HG02885 (cell line): ENCODE results near the gene ARHGEF19.

Experiments
- ATAC-seq: cut with Tn5 transposase; IDR thresholded peaks from one replicate; pipeline ENCODE4 v1.9.1; 2021; ENCODE audit warnings: mild to moderate bottlenecking; ENCODE audit not compliant: unreplicated experiment, poor library complexity

Gene ARHGEF19

GRCh38 chr1:16186655-16187235, 25.7 kb downstream of the ARHGEF19 start:
- no peak for ATAC-seq

- ATAC-seq, result no peak
Measured at GRCh38 chr1:16184557-16185303, 27.7 kb downstream of the ARHGEF19 start.

GRCh38 chr1:16183765-16184556, 28.5 kb downstream of the ARHGEF19 start:
- no peak for ATAC-seq

GRCh38 chr1:16183179-16183578, 29.3 kb downstream of the ARHGEF19 start:
- no peak for ATAC-seq

GRCh38 chr1:16181887-16182719, 30.3 kb downstream of the ARHGEF19 start:
- ATAC-seq, result no peak

- ATAC-seq, result no peak
Measured at GRCh38 chr1:16180291-16180824, 32.1 kb downstream of the ARHGEF19 start.

GRCh38 chr1:16178596-16179497, 33.6 kb downstream of the ARHGEF19 start:
- ATAC-seq, result no peak

- ATAC-seq, result no peak
Measured at GRCh38 chr1:16177306-16177705, 35.1 kb downstream of the ARHGEF19 start.

GRCh38 chr1:16176653-16177052, 35.8 kb downstream of the ARHGEF19 start:
- ATAC-seq, result no peak

- no peak for ATAC-seq
Measured at GRCh38 chr1:16175610-16176553, 36.6 kb downstream of the ARHGEF19 start.

- no peak for ATAC-seq
Measured at GRCh38 chr1:16174886-16175598, 37.4 kb downstream of the ARHGEF19 start.

- ATAC-seq, result no peak
Measured at GRCh38 chr1:16174261-16174868, 38.1 kb downstream of the ARHGEF19 start.

- no peak for ATAC-seq
Measured at GRCh38 chr1:16173447-16174260, 38.8 kb downstream of the ARHGEF19 start.

- no peak for ATAC-seq
Measured at GRCh38 chr1:16172964-16173446, 39.4 kb downstream of the ARHGEF19 start.

- ATAC-seq, result no peak
Measured at GRCh38 chr1:16172218-16172830, 40.1 kb downstream of the ARHGEF19 start.
